WTC11 (cell line): ENCODE measurements around the gene HSD17B3. TPM values are rescaled to one million over a fixed set of nuclear protein-coding genes. Genes with fewer than 3 reads are reported as not detected.

Experiments used
- ATAC-seq: fragments of 200-7000 bp; cut with Tn5 transposase; 2 replicates; pipeline ENCODE4 v1.10.0; 2021; ENCODE audit warnings: mild to moderate bottlenecking, moderate library complexity
- CTCF ChIA-PET: fragments of 300-600 bp; sonication (Branson Sonifier 250); formaldehyde crosslinking; loops from one replicate; lab custom pipeline; 2021; ENCODE audit warnings: antibody characterized with exemption; lab: Charles Lee
- POLR2A ChIA-PET: fragments of 350-600 bp; sonication (Branson Sonifier 250); formaldehyde crosslinking; loops from one replicate; lab custom pipeline; 2021; ENCODE audit warnings: antibody characterized with exemption; lab: Charles Lee
- DNase-seq: peaks from one replicate; pipeline ENCODE4 v3.0.0; 2021; ENCODE audit warnings: low spot score
- H3K27ac Mint-ChIP-seq: 2 replicates; pipeline ENCODE4 v1.8.0; 2021; ENCODE audit warnings: mixed read lengths
- H3K27me3 Mint-ChIP-seq: 2 replicates; pipeline ENCODE4 v1.8.0; 2021; ENCODE audit warnings: low read depth, mild to moderate bottlenecking, moderate library complexity, mixed read lengths
- H3K36me3 Mint-ChIP-seq: 2 replicates; pipeline ENCODE4 v1.8.0; 2021; ENCODE audit warnings: mixed read lengths
- H3K4me1 Mint-ChIP-seq: 2 replicates; pipeline ENCODE4 v1.8.0; 2022; ENCODE audit warnings: mixed read lengths
- H3K4me3 Mint-ChIP-seq: 2 replicates; pipeline ENCODE4 v1.8.0; 2021; ENCODE audit warnings: mild to moderate bottlenecking, moderate library complexity, mixed read lengths
- H3K9me3 Mint-ChIP-seq: 2 replicates; pipeline ENCODE4 v1.8.0; 2021; ENCODE audit warnings: mixed read lengths
- AFF4 ChIP-seq: sonication (generic); formaldehyde crosslinking; IDR thresholded peaks from 2 replicates; pipeline ENCODE4 v1.8.1; 2023; ENCODE audit warnings: mild to moderate bottlenecking, missing genetic modification reagents, borderline replicate concordance
- ARID4B ChIP-seq: sonication (generic); formaldehyde crosslinking; IDR thresholded peaks from 2 replicates; pipeline ENCODE4 v1.8.0; 2023; ENCODE audit warnings: missing genetic modification reagents, mild to moderate bottlenecking, borderline replicate concordance
- ATF1 ChIP-seq: sonication (generic); formaldehyde crosslinking; IDR thresholded peaks from 2 replicates; pipeline ENCODE4 v1.8.1; 2023; ENCODE audit warnings: mild to moderate bottlenecking, moderate library complexity, missing genetic modification reagents
- ATF6 ChIP-seq: sonication (generic); formaldehyde crosslinking; IDR thresholded peaks from 2 replicates; pipeline ENCODE4 v1.8.1; 2023; ENCODE audit warnings: mild to moderate bottlenecking, missing genetic modification reagents
- CDX4 ChIP-seq: fragments of 250-450 bp; sonication (Bioruptor Pico); IDR thresholded peaks from 2 replicates; pipeline ENCODE4 v1.9.0; 2021; ENCODE audit warnings: moderate library complexity, mild to moderate bottlenecking, inconsistent platforms, borderline replicate concordance
- CREB1 ChIP-seq: sonication (generic); formaldehyde crosslinking; IDR thresholded peaks from 2 replicates; pipeline ENCODE4 v1.8.0; 2023; ENCODE audit warnings: mild to moderate bottlenecking, missing genetic modification reagents
- FOXP4 ChIP-seq: sonication (generic); formaldehyde crosslinking; IDR thresholded peaks from 2 replicates; pipeline ENCODE4 v1.8.0; 2022; ENCODE audit warnings: mild to moderate bottlenecking, missing genetic modification reagents
- GRHL2 ChIP-seq: fragments of 250-450 bp; sonication (Bioruptor Pico); IDR thresholded peaks from 2 replicates; pipeline ENCODE4 v1.8.0; 2022; ENCODE audit warnings: mild to moderate bottlenecking, moderate library complexity; ENCODE audit not compliant: insufficient replicate concordance, severe bottlenecking
- JAZF1 ChIP-seq: fragments of 250-450 bp; sonication (Bioruptor Pico); IDR thresholded peaks from 2 replicates; pipeline ENCODE4 v1.9.0; 2021; ENCODE audit warnings: moderate library complexity, mild to moderate bottlenecking, inconsistent platforms
- MLX ChIP-seq: sonication (generic); formaldehyde crosslinking; IDR thresholded peaks from 2 replicates; pipeline ENCODE4 v1.8.1; 2023; ENCODE audit warnings: mild to moderate bottlenecking, missing genetic modification reagents, moderate library complexity
- NR1H2 ChIP-seq: sonication (generic); formaldehyde crosslinking; IDR thresholded peaks from 2 replicates; pipeline ENCODE4 v1.9.0; 2021; ENCODE audit warnings: mild to moderate bottlenecking, moderate library complexity, missing genetic modification reagents
- NR2C2 ChIP-seq: sonication (generic); formaldehyde crosslinking; IDR thresholded peaks from 2 replicates; pipeline ENCODE4 v1.8.0; 2022; ENCODE audit warnings: mild to moderate bottlenecking, missing genetic modification reagents
- SMAD3 ChIP-seq: sonication (generic); formaldehyde crosslinking; IDR thresholded peaks from 2 replicates; pipeline ENCODE4 v1.8.0; 2022; ENCODE audit warnings: missing genetic modification reagents, mild to moderate bottlenecking, borderline replicate concordance
- SMAD4 ChIP-seq: sonication (generic); formaldehyde crosslinking; IDR thresholded peaks from 2 replicates; pipeline ENCODE4 v1.8.0; 2022; ENCODE audit warnings: mild to moderate bottlenecking, missing genetic modification reagents
- STAT6 ChIP-seq: sonication (generic); formaldehyde crosslinking; conservative IDR thresholded peaks from 2 replicates; pipeline ENCODE4 v1.8.1; 2023; ENCODE audit warnings: mild to moderate bottlenecking, low read depth, missing genetic modification reagents, moderate library complexity
- ZNF138 ChIP-seq: sonication (generic); formaldehyde crosslinking; conservative IDR thresholded peaks from 2 replicates; pipeline ENCODE4 v1.8.1; 2022; ENCODE audit warnings: mild to moderate bottlenecking, moderate library complexity, missing genetic modification reagents
- ZNF423 ChIP-seq: fragments of 250-450 bp; sonication (Bioruptor Pico); IDR thresholded peaks from 2 replicates; pipeline ENCODE4 v2.1.2; 2022; ENCODE audit warnings: mild to moderate bottlenecking, moderate library complexity
- ZNF671 ChIP-seq: fragments of 250-450 bp; sonication (Bioruptor Pico); IDR thresholded peaks from 2 replicates; pipeline ENCODE4 v1.8.0; 2021; ENCODE audit warnings: mild to moderate bottlenecking
- total RNA-seq: library from RNA; stranded (reverse); gene quantifications from 3 replicates; pipeline ENCODE4 v1.2.3, GENCODE V29; 2021

The HSD17B3 gene
- total RNA-seq, 1 experiment from 2014 or later: not detected

- DNase-seq (no peak), ATAC-seq (no peak)
- Mint-ChIP-seq H3K27ac (no peak overlapping the region), H3K9me3 (peaks cover 64% of the 10 kb centered on the region), H3K27me3 (peaks cover 8% of the 10 kb centered on the region), H3K4me3 (no peak overlapping the region), H3K36me3 (peaks cover 36% of the 10 kb centered on the region), H3K4me1 (peaks cover 12% of the 10 kb centered on the region)
- ChIA-PET CTCF (no interaction called here), POLR2A (no interaction called here)
- no peak for TF ChIP-seq SMAD3 (CRISPR knock-in tag)
- TF ChIP-seq NR2C2 (CRISPR knock-in tag): no peak
- no peak for TF ChIP-seq GRHL2 (CRISPR knock-in tag)
- no peak for TF ChIP-seq CDX4 (CRISPR knock-in tag)
- TF ChIP-seq ZNF671: no peak
- TF ChIP-seq ZNF138 (CRISPR knock-in tag): no peak
- TF ChIP-seq SMAD4: no peak
- no peak for TF ChIP-seq ARID4B (CRISPR knock-in tag)
- TF ChIP-seq AFF4 (CRISPR knock-in tag): no peak
- TF ChIP-seq NR1H2 (CRISPR knock-in tag): no peak
- no peak for TF ChIP-seq ATF6
- TF ChIP-seq ZNF423 (CRISPR knock-in tag): no peak
- no peak for TF ChIP-seq ATF1 (CRISPR knock-in tag)
- no peak for TF ChIP-seq JAZF1 (CRISPR knock-in tag)
- TF ChIP-seq MLX (CRISPR knock-in tag): no peak
- TF ChIP-seq CREB1 (CRISPR knock-in tag): no peak
- no peak for TF ChIP-seq FOXP4 (CRISPR knock-in tag)
- TF ChIP-seq STAT6 (CRISPR knock-in tag): no peak
Measured at GRCh38 chr9:96274939-96275338, 27.0 kb downstream of the HSD17B3 start.
